HG02678 (cell line): Measurements from ENCODE around the gene BACE1.

Source experiments
- ATAC-seq: cut with Tn5 transposase; IDR thresholded peaks from one replicate; pipeline ENCODE4 v1.9.1; 2021; ENCODE audit warnings: mild to moderate bottlenecking, moderate library complexity; ENCODE audit not compliant: unreplicated experiment

Gene BACE1

DNA sequence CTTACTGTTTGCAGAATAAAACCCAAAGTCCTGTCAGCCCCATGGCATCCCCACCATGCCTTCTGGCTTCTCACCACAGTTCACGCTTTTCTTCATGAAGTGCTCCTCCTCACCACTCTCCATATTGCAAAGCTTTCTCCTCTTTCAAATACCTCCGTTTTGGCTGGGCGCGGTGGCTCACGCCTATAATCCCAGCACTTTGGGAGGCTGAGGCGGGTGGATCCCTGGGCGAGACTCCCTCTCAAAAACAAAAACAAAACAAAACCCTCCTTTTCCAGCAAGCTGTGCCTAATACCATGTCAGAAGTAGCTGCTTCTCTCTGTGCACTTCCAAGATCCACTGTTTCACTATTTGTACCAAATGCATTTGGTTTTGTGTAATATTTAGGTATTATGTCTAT lies 6.7 kb downstream of the BACE1 start:
- ATAC-seq, result no peak

DNA sequence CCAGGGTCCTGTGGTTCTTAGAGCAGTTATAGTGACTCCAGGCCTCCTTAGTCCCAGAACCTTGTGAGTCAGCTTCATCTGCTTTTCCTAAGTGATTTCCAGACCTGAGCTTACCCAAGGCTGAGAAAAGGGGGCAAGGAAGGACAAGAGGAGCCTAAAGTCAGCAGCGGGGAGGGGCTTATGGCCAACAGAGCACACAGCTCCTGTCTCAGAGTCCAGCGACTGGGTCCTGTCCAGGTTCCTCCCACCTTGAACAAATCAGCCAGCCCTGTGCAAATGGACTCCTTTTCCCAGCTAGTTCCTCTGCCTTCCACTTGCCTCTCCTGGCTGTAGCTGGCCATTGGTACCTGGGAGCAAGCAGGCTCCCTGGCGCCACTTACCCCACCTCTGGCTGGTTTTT lies 10.9 kb downstream of the BACE1 start:
- no peak for ATAC-seq

- no peak for ATAC-seq
These were observed 12.3 kb downstream of the BACE1 start for GRCh38 chr11:117303646-117304315.

GRCh38 chr11:117303101-117303500 lies 13.0 kb downstream of the BACE1 start:
- no peak for ATAC-seq

GRCh38 chr11:117302228-117302627 lies 13.8 kb downstream of the BACE1 start:
- no peak for ATAC-seq

DNA sequence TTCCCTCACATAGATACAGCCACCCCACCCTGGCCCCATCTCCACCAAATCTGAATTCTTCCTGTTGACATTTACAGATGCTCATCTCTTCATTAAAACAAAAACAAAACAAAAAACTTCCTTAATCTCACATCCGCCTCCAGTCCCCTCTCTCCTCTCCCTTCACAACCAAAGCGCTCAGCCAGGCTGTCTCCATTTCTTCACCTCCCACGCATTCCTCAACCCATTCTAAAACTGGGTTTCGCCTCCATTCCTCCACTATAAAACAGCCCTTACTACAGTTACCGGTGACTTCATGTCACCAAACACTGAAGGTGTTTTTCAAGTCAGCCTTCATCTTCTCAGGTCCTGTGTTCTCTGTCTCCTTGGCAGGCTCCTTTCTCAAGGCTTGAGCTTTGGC lies 15.3 kb downstream of the BACE1 start:
- no peak for ATAC-seq

GRCh38 chr11:117300283-117300663 lies 15.8 kb downstream of the BACE1 start:
- ATAC-seq, result no peak

- ATAC-seq, result no peak
These were observed 16.4 kb downstream of the BACE1 start for GRCh38 chr11:117299351-117300282.

- ATAC-seq, result no peak
These were observed 17.9 kb downstream of the BACE1 start for GRCh38 chr11:117298195-117298594.

DNA sequence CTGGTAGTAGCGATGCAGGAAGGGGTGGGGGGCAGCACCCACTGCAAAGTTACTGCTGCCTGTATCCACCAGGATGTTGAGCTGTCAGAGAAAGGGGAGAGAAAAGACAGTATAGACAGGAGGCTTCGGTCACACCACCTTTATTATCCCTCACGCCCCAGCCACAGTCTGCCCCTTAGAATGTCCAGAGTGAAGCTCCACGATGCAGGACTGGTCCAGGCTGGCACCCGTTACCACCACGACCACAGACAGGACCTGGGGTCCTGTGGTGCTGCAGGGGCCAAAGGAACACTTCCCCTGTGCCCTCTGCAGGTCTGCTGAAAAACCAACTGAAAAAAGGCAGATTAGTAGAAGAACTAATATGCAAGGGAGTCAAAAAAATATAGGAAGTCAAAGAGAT lies 19.2 kb downstream of the BACE1 start:
- no peak for ATAC-seq

- ATAC-seq, result no peak
These were observed 20.5 kb downstream of the BACE1 start for GRCh38 chr11:117295438-117296137.

DNA sequence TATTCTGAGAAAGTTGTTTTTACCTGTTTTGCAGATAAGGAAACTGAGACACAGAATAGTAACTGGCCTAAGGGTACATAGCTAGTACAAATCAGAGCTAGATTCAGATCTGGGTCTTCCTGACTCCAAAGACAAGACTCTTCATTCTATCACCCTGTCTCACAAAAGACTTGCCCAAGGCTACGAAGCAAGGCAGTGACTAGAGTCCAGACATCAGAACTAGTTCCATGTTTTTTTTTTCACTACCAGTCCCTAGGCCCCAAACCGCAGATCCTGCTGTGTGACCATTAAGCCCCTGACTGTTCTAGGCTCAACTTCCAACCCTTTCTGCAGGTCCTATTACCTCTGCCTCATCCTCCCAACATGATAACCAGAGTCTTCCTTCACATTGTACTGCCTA lies 23.4 kb downstream of the BACE1 start:
- no peak for ATAC-seq

DNA sequence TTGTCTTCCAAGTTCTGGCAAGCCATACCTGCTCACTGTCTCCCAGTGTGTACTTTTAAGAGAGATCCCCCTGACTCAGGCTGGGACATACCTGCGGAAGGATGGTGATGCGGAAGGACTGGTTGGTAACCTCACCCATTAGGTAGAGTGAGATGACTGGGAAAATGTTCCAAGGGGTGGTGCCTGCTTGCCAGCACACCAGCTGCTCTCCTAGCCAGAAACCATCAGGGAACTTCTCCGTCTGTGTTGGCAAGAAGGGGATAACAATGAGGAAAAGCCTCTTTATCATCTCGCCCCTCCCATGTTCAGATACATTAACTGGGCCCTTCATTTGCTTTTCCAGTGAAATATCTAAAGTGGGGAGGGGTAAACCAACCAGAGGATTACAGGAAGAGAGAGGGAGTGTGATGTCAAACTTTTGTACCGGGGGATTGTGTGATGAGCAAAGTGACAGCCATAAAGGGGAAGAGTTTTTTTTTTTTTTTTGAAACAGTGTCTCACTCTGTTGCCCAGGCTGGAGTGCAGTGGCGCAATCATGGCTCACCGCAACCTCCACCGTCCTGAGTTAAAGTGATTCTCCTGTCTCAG lies 25.2 kb downstream of the BACE1 start, which contains the start of gene BACE1-AS:
TSS of gene BACE1-AS (plus strand) at position 538 of the 588 bp plus-strand sequence.
- ATAC-seq, result no peak

DNA sequence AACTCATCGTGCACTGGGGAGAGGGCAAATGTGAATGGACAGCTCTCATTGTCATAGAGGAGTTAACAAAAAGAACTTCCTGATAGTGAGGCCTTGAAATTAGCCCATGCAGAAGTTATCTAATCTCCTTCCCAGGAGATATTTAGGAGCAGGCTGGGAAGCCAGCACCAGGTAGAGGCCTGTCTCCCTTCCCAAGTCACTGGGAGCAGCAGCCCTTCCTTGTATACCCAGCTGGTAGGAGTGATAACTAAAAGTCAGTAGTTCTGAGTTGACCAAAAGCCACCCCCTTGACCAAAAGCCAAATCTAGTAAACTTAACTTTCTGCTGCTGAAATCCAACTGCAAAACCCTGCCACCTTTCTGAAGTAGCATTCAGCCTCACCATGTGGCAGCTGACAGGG lies 26.3 kb downstream of the BACE1 start:
- no peak for ATAC-seq

- ATAC-seq, result no peak
These were observed 28.4 kb downstream of the BACE1 start for GRCh38 chr11:117287668-117288067.

GRCh38 chr11:117286588-117286987 lies 29.5 kb downstream of the BACE1 start:
- ATAC-seq, result no peak

DNA sequence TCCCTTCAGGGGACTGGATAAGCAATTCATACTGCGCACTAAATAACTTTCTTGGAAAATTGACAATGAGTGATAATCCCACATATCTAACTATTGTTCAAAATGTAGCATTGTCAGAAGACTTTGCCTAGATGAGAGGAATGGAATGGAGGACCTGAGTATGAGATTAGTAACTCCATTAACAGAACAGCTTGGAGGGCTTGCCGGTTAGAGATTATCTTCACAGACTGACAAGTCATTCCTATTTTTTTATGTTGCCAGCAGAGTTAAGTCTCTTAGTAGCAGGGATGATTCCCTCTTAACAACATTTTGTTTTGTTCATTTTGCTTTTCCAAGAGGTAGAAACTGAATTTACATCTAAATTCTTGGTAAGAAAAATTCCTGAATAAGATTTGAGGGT lies 32.0 kb downstream of the BACE1 start:
- ATAC-seq, result no peak

DNA sequence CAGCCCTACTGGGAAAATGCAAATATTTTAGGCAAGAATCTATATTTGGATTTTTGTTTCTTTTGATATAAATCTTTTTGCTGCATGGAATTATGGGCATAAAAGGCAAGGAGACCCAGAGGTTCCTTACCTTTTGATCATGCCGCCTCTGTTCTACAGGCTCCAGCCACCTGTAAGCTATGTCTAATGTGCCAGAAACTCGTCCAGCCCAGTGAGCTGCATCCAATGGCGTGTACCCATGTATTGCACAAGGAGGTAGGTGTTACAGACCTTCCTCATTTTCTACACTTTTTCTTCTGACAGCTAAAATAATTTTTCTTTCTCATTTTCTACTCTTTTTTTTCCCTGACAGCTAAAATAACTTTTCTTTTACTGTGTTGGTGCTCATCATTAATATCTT lies 33.1 kb downstream of the BACE1 start:
- no peak for ATAC-seq

DNA sequence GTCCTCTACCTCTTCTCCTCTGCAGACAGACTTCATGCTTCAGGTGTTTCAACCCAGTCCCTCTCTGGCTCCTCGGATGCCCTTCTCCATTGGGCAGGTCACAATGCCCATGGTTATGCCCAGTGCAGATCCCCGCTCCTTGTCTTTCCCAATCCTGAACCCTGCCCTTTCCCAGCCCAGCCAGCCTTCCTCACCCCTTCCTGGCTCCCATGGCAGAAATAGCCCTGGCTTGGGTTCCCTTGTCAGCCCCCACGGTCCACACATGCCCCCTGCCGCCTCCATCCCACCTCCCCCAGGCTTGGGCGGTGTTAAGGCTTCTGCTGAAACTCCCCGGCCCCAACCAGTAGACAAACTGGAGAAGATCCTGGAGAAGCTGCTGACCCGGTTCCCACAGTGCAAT lies 34.2 kb downstream of the BACE1 start:
- no peak for ATAC-seq

- ATAC-seq, result no peak
These were observed 34.9 kb downstream of the BACE1 start for GRCh38 chr11:117281159-117281558.

GRCh38 chr11:117279711-117280376 lies 36.2 kb downstream of the BACE1 start:
- no peak for ATAC-seq
